Gastrocnemius medialis (tissue), 4 donors: ENCODE data around the gene TCEAL6.
"Not testable (repeated sequence)": the region's sequence is repeated elsewhere in the genome, so short reads cannot be mapped to it uniquely, and the experiment has no call there.

Experiments used
- POLR2A ChIP-seq, 2 donors: fragments of 450-650 bp; IDR thresholded peaks; one replicate each; pipeline ENCODE4 v1.6.1; 2017; ENCODE audit warnings: antibody characterized with exemption in 2 of 2, mild to moderate bottlenecking in 2 of 2, moderate library complexity in 2 of 2
- TF ChIP-seq, protein P1 (sequence below), 5 experiments: fragments of 450-650 bp in 3 of 5; fragments of 200-600 bp in 2 of 5; sonication (generic) in 2 of 5; IDR thresholded peaks in 4 of 5; conservative IDR thresholded peaks in 1 of 5; 1 replicate in 4 of 5; 2 replicates in 1 of 5; pipeline ENCODE4 v1.5.1; 2016 to 2019; ENCODE audit warnings: antibody characterized with exemption in 5 of 5, mild to moderate bottlenecking in 3 of 5, moderate library complexity in 3 of 5

DNA sequence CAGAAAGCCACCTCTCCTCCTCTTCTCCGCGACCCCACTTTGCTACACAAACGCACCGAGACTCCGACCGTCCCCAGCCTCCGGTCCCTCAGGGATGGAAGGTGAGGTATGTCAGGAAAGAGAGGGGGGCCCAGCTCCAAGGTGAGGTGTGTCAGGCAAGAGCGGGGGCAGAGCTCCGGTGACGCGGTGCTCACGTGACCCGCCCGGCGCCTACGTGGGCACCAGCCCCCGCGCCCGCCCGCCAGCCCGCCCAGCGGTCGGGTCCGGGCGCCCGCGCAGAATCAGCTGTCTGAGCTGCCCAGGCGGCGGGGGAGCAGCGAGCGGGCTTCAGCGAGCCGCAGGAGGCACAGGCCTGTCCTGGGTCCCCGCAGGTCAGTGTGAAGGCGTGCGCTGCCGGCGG, 16.8 kb downstream of the TCEAL6 start, which contains the start of gene TCEAL2:
- TF ChIP-seq, protein P1, sequence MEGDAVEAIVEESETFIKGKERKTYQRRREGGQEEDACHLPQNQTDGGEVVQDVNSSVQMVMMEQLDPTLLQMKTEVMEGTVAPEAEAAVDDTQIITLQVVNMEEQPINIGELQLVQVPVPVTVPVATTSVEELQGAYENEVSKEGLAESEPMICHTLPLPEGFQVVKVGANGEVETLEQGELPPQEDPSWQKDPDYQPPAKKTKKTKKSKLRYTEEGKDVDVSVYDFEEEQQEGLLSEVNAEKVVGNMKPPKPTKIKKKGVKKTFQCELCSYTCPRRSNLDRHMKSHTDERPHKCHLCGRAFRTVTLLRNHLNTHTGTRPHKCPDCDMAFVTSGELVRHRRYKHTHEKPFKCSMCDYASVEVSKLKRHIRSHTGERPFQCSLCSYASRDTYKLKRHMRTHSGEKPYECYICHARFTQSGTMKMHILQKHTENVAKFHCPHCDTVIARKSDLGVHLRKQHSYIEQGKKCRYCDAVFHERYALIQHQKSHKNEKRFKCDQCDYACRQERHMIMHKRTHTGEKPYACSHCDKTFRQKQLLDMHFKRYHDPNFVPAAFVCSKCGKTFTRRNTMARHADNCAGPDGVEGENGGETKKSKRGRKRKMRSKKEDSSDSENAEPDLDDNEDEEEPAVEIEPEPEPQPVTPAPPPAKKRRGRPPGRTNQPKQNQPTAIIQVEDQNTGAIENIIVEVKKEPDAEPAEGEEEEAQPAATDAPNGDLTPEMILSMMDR (IDR thresholded peaks at IDR 0.05 in 4 of 5, conservative IDR thresholded peaks at IDR 0.05 in 1 of 5), result not testable (repeated sequence)
- TF ChIP-seq POLR2A (IDR thresholded peaks at IDR 0.05), result not testable (repeated sequence)
